Measurements from ENCODE around the gene FXYD7.
A peak's percentile ranks its signal among the peaks of the same experiment; 100 is the strongest.

Gene FXYD7

DNA sequence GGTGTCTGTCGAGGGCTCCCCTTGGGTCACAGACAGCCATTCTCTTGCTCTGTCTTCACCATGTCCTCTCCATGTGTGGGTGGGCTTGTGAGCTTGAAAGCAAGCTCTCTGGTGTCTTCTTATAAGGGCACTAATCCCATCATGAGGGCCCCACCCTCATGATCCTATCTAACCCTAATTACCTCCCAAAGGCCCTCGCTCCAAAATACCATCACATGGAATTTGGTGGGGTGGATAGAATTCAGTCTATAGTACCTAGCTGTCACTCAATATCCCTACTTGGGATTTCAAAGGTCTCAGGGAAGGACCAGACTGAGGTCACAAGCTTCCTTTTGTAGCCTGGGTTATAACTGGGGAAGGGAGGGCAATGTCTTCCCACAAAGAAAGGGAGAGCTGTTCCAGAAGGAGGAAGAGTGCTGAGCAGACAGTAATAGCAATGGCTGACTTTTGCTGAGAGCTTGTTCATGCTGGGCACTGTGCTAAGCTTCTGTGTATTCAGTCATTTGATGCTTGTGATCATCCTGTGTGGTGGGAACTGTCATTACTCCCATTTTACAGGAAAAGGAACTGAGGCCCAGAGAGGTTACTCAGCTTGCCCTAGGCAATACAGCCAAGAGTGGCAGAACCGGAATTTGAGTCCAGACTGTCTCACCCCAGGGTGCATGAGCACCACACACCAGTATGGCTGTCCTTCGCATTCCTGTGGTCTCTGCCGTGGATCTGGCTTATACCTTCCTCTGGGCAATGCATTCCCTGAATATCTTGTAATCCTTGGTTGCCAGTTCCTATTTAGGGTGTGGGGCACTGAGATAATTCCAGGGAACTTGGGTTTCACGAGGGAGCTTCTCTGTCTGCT lies 19.6 kb downstream of the FXYD7 start:
- TF ChIP-seq, protein P1, sequence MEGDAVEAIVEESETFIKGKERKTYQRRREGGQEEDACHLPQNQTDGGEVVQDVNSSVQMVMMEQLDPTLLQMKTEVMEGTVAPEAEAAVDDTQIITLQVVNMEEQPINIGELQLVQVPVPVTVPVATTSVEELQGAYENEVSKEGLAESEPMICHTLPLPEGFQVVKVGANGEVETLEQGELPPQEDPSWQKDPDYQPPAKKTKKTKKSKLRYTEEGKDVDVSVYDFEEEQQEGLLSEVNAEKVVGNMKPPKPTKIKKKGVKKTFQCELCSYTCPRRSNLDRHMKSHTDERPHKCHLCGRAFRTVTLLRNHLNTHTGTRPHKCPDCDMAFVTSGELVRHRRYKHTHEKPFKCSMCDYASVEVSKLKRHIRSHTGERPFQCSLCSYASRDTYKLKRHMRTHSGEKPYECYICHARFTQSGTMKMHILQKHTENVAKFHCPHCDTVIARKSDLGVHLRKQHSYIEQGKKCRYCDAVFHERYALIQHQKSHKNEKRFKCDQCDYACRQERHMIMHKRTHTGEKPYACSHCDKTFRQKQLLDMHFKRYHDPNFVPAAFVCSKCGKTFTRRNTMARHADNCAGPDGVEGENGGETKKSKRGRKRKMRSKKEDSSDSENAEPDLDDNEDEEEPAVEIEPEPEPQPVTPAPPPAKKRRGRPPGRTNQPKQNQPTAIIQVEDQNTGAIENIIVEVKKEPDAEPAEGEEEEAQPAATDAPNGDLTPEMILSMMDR (conservative IDR thresholded peaks at IDR 0.05; ENCODE audit: low read depth, low read length), result no peak
- peak; percentile 72 for DNase-seq (ENCODE audit: low read depth)

DNA sequence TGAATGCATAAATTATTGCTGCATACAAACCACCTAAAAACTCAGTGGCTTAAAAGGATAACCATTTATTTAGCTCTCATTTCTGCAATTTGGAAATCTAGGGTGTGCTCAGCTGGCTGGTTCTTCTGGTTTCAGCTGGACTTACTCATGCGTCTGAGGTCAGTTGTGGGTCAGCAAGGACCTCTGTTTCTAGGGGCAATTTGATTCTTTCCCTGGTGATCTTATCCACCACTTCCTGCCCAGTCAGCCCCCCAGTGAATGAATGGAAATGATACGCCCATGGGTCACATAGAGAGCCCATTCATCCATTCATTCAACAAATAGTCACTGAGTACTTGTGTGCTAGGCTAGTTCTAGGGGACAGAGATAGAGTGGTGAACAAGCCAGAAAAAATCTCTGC lies 21.4 kb downstream of the FXYD7 start:
- TF ChIP-seq, protein P1 (conservative IDR thresholded peaks at IDR 0.05; ENCODE audit: low read depth, low read length), result no peak
- no peak overlapping the region for H3K4me3 ChIP-seq (ENCODE audit: low read depth, low read length)
- DNase-seq (ENCODE audit: low read depth), result no peak

More for the DNA sequence above, 19.6 kb downstream of the FXYD7 start:
- no peak overlapping the region for H3K4me3 ChIP-seq (ENCODE audit: low read depth, low read length)

DNA sequence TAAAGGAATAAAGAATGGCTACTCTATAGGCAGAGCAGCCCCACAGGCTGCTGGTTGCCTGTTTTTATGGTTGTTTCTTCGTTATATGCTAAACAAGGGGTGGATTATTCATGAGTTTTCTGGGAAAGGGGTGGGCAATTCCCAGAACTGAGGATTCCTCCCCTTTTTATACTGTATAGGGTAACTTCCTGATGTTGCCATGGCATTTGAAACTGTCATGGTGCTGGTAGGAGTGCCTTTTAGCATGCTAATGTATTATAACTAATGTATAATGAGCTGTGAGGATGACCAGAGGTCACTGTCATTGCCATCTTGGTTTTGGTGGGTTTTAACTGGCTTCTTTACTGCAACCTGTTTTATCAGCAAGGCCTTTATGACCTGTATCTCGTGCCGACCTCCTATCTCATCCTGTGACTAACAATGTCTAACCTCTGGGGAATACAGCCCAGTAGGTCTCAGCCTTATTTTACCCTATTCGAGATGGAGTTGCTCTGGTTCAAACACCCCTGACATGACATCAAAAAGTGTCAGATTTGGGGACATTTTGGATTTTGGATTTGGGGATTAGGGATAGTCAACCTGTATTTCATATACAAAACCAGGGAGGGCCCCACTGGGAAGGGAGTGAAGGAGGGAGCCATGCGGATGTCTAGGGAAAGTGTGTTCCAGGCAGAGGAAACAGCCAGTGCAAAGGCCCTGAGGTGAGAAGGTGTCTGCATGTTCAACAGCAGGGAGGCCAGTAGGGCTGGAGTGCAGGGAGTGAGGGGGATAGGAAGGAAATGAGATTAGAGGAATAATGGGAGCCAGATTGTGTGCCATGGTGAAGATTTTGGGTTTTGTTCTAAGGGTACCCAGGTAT lies 22.4 kb downstream of the FXYD7 start:
- TF ChIP-seq, protein P1 (conservative IDR thresholded peaks at IDR 0.05; ENCODE audit: low read depth, low read length), result no peak
- DNase-seq (ENCODE audit: low read depth), result no peak
- no peak overlapping the region for H3K4me3 ChIP-seq (ENCODE audit: low read depth, low read length)

DNA sequence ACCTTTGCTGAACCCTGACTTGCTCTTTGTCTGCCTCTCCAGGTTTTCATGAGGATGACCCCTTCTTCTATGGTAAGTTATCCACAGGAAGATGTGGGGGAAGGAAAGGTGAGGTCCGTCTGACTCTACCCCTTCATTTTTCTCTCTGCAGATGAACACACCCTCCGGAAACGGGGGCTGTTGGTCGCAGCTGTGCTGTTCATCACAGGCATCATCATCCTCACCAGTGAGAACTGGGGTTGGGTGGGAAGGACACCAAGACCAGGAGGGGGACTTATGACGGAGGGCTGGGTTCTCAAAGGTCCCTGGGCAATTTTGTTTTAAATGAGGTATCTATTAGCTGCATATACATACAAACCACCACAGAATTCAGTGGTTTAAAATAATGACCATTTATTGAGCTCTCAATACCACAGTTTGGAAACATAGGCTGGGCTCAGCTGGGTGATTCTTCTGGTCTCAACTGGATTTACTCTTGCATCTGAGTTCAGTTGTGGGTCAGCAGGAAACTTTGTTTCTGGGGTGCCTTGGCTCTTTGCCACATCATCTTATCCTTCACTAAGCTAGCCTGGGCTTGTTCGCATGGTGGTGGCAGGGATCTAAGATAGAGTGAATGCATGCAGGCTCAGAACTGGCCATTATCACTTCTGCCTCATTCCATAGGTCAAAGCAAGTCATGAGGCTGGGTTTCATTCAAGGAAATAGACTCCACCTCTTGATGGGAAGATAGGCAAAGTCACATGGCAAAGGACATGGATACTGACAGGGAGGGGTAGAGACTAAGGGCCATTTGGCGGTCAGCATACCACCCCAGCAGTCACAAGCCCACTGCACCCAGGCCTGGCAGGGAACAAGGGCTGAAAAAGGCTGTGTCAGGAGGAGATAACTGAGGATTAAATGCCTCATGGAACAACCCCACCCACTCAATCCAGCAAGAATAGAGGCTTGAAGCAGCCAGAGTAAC lies 23.3 kb downstream of the FXYD7 start:
- no peak overlapping the region for H3K4me3 ChIP-seq (ENCODE audit: low read depth, low read length)
- TF ChIP-seq, protein P1 (conservative IDR thresholded peaks at IDR 0.05; ENCODE audit: low read depth, low read length), result no peak
- DNase-seq (ENCODE audit: low read depth), result no peak

DNA sequence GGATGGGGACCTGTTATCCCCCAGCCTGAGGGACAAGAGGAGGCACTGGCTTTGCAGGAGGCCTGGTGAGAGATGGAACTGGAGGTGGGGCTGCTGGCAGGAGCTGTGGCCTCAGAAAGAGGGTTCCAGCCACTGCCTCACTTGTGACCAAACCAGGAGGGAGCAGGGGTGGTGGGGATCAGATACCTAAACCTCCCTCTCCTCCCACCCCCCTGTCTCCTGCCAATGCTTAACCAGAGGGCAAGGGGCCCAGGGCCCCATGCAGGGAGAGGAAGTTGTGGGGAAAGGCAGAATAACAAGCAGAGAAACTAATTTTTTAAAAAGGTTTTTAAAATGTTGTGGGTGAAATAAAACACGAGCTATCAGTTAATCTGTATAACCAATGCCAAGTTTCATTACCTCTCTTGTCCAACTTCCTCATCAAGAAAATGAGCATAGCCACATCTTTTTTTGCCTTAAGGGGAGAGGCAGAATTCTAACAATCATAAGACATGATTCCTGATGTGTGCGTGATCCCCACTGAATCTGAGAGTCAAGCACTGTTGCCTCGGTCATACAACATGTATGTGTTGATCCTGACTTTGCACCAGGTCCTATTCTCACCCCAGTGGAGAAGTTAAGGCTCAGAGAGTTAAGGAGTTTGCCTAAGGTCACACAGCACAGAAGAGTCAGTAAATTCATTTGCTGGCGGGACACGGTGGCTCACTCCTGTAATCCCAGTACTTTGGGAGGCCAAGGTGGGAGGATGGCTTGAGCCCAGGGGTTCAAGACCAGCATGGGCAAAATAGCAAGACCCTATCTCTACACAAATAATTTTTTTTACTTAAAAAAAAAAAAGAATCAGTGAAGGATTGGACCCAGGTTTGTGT lies 24.4 kb downstream of the FXYD7 start:
- H3K4me3 ChIP-seq (ENCODE audit: low read depth, low read length), result no peak overlapping the region

More for the DNA sequence above, 24.4 kb downstream of the FXYD7 start:
- no peak for DNase-seq (ENCODE audit: low read depth)
- TF ChIP-seq, protein P1 (conservative IDR thresholded peaks at IDR 0.05; ENCODE audit: low read depth, low read length), result no peak
